A673 (cell line): ENCODE measurements around the gene PFN2.

Experiments used
- CTCF ChIP-seq: fragments of 300-800, 200-600 bp; sonication (generic); conservative IDR thresholded peaks from 2 replicates; pipeline ENCODE4 v1.5.1; 2017; ENCODE audit warnings: low read depth, mild to moderate bottlenecking, antibody characterized with exemption, low read length, moderate library complexity, mixed read lengths
- EZH2 ChIP-seq: fragments of 200-600 bp; sonication (generic); IDR thresholded peaks from 2 replicates; pipeline ENCODE4 v1.6.1; 2017; ENCODE audit warnings: borderline replicate concordance, low read depth, mild to moderate bottlenecking, mixed read lengths, antibody characterized with exemption, low read length; ENCODE audit not compliant: poor library complexity, severe bottlenecking

GRCh38 chr3:149936812-149937230, 33.9 kb downstream of the PFN2 start:
- TF ChIP-seq EZH2 = no peak
- peak; percentile 86 for TF ChIP-seq CTCF
